HepG2 (cell line): Measurements from ENCODE around the gene CNNM4. TPM values are rescaled to one million over a fixed set of nuclear protein-coding genes. Genes with fewer than 3 reads are reported as not detected.

Experiments
- CHCHD3 ChIP-seq: sonication (generic); formaldehyde crosslinking; IDR thresholded peaks from 2 replicates; pipeline ENCODE4 v1.8.0; 2022; ENCODE audit warnings: mild to moderate bottlenecking, missing genetic modification reagents, moderate library complexity
- EEA1 ChIP-seq: sonication (generic); formaldehyde crosslinking; IDR thresholded peaks from 2 replicates; pipeline ENCODE4 v1.5.1; 2020; ENCODE audit warnings: mild to moderate bottlenecking, missing genetic modification reagents, borderline replicate concordance
- ELF1 ChIP-seq: sonication (generic); formaldehyde crosslinking; IDR thresholded peaks from 2 replicates; pipeline ENCODE4 v1.4.0; 2020; ENCODE audit warnings: missing genetic modification reagents
- NCOR1 ChIP-seq: fragments of 200-600 bp; sonication (generic); IDR thresholded peaks from 2 replicates; pipeline ENCODE4 v1.7.0; 2017; ENCODE audit warnings: antibody characterized with exemption, low read length, borderline replicate concordance
- PCBP1 ChIP-seq: fragments of 200-400 bp; formaldehyde crosslinking; IDR thresholded peaks from 2 replicates; pipeline ENCODE4 v1.6.1; 2017; ENCODE audit warnings: mild to moderate bottlenecking, low read depth, low read length, borderline replicate concordance
- POLR2A ChIP-seq, 2 experiments: IDR thresholded peaks; 2 replicates each; pipeline ENCODE4 v1.6.1; 2011; ENCODE audit warnings: low read depth in 2 of 2, low read length in 2 of 2, mild to moderate bottlenecking in 1 of 2, moderate library complexity in 1 of 2; ENCODE audit not compliant: insufficient read depth in 1 of 2
- RFXAP ChIP-seq: sonication (generic); formaldehyde crosslinking; IDR thresholded peaks from 2 replicates; pipeline ENCODE4 v1.4.0; 2020; ENCODE audit warnings: missing genetic modification reagents, borderline replicate concordance
- SNAPC4 ChIP-seq: sonication (generic); formaldehyde crosslinking; IDR thresholded peaks from 2 replicates; pipeline ENCODE4 v1.4.0; 2020; ENCODE audit warnings: mild to moderate bottlenecking, missing genetic modification reagents
- ZNF687 ChIP-seq: sonication (generic); formaldehyde crosslinking; IDR thresholded peaks from 2 replicates; pipeline ENCODE4 v1.5.1; 2020; ENCODE audit warnings: mild to moderate bottlenecking, missing genetic modification reagents, moderate library complexity
- polyA plus RNA-seq, 8 experiments: library from polyadenylated mRNA; depleted of rRNA in 3 of 8; stranded (reverse) in 7 of 8; unstranded in 1 of 8; fragments of >200 nt; fragmentation: Illumina TruSeq in 4 of 8; extraction: Trizol in 4 of 8; gene quantifications; 2 replicates each; pipeline versions ENCODE4 v1.2.1 to v1.2.3, GENCODE V29; 2011 to 2016; ENCODE audit warnings: low read depth in 4 of 8, missing spikeins in 1 of 8, mixed read lengths in 1 of 8; ENCODE audit not compliant: insufficient read depth in 1 of 8
- total RNA-seq, 5 experiments: library from RNA; depleted of rRNA; stranded (reverse); fragments of >200 nt; fragmentation: Illumina TruSeq; extraction: Trizol; gene quantifications; 2 replicates each; pipeline ENCODE4 v1.2.3, GENCODE V29; 2016; ENCODE audit warnings: low read depth in 1 of 5
- TF ChIP-seq, protein P1 (sequence below): sonication (generic); formaldehyde crosslinking; IDR thresholded peaks from 2 replicates; pipeline ENCODE4 v1.8.1; 2023; ENCODE audit warnings: mild to moderate bottlenecking, missing genetic modification reagents, borderline replicate concordance
- TF ChIP-seq, protein P2 (sequence below): sonication (generic); formaldehyde crosslinking; IDR thresholded peaks from 2 replicates; pipeline ENCODE4 v1.8.0; 2022; ENCODE audit warnings: mild to moderate bottlenecking, missing genetic modification reagents, moderate library complexity
- TF ChIP-seq, protein P3 (sequence below): IDR thresholded peaks from 2 replicates; pipeline ENCODE4 v1.4.0; 2020; ENCODE audit warnings: mild to moderate bottlenecking, missing genetic modification reagents
- TF ChIP-seq, protein P4 (sequence below): sonication (generic); formaldehyde crosslinking; IDR thresholded peaks from 2 replicates; pipeline ENCODE4 v1.8.1; 2023; ENCODE audit warnings: mild to moderate bottlenecking, moderate library complexity, missing genetic modification reagents

The CNNM4 gene
- total and polyA plus RNA-seq, 2 of the 13 experiments (the other 11 are each of a cell fraction or from before 2014, with no cell fraction given): 5.9 to 8.4 TPM

DNA sequence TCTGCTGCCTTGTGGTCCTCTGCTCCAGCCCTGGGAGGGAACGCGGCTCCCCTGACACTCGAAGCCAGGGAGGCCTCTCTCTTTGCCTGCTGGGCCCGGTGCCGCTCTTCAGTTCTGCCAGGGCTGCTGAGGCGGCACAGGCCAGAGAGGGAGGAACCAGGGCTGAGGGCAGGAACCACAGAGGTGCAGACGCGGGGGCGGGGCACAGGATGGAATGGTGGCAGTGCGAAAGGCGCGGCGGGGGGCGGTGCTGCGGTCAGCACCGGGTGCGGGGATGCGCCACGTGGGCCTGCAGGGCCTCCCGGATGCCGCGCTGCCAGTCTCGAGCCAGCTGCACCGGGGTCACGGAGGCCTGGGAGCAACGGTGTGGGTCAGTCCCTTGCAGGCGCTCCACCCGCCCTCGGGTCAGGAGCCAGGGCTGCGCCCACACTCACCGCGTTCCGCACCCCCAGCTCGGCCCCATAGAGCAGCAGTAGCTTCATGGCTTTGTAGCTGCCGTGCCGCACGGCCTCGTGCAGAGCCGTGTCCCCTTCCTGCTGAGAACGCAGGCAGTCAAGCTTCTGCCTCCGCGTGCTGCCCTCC is 78.7 kb downstream of the CNNM4 start (continued):
- TF ChIP-seq SNAPC4 (CRISPR knock-in tag) (no peak), ZNF687 (CRISPR knock-in tag) (0 out of 2 replicates have a peak, but pooled peaks have one; percentile 18), ELF1 (no peak), RFXAP (no peak), POLR2A (IDR thresholded peaks at IDR 0.05; ENCODE audit: insufficient read depth in 1 of 2, low read depth in 2 of 2, low read length in 2 of 2) (peak in 1 of 2 experiments; percentile 57; a peak in 2 of 4 replicates), CHCHD3 (CRISPR knock-in tag) (no peak), NCOR1 (no peak), EEA1 (CRISPR knock-in tag) (no peak), PCBP1 (0 out of 2 replicates have a peak, but pooled peaks have one; percentile 3)
- TF ChIP-seq, protein P1, sequence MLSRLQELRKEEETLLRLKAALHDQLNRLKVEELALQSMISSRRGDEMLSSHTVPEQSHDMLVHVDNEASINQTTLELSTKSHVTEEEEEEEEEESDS (CRISPR knock-in tag): no peak
- TF ChIP-seq, protein P2, sequence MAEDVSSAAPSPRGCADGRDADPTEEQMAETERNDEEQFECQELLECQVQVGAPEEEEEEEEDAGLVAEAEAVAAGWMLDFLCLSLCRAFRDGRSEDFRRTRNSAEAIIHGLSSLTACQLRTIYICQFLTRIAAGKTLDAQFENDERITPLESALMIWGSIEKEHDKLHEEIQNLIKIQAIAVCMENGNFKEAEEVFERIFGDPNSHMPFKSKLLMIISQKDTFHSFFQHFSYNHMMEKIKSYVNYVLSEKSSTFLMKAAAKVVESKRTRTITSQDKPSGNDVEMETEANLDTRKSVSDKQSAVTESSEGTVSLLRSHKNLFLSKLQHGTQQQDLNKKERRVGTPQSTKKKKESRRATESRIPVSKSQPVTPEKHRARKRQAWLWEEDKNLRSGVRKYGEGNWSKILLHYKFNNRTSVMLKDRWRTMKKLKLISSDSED (CRISPR knock-in tag): no peak
- TF ChIP-seq, protein P3, sequence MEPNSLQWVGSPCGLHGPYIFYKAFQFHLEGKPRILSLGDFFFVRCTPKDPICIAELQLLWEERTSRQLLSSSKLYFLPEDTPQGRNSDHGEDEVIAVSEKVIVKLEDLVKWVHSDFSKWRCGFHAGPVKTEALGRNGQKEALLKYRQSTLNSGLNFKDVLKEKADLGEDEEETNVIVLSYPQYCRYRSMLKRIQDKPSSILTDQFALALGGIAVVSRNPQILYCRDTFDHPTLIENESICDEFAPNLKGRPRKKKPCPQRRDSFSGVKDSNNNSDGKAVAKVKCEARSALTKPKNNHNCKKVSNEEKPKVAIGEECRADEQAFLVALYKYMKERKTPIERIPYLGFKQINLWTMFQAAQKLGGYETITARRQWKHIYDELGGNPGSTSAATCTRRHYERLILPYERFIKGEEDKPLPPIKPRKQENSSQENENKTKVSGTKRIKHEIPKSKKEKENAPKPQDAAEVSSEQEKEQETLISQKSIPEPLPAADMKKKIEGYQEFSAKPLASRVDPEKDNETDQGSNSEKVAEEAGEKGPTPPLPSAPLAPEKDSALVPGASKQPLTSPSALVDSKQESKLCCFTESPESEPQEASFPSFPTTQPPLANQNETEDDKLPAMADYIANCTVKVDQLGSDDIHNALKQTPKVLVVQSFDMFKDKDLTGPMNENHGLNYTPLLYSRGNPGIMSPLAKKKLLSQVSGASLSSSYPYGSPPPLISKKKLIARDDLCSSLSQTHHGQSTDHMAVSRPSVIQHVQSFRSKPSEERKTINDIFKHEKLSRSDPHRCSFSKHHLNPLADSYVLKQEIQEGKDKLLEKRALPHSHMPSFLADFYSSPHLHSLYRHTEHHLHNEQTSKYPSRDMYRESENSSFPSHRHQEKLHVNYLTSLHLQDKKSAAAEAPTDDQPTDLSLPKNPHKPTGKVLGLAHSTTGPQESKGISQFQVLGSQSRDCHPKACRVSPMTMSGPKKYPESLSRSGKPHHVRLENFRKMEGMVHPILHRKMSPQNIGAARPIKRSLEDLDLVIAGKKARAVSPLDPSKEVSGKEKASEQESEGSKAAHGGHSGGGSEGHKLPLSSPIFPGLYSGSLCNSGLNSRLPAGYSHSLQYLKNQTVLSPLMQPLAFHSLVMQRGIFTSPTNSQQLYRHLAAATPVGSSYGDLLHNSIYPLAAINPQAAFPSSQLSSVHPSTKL (CRISPR knock-in tag): no peak
- TF ChIP-seq, protein P4, sequence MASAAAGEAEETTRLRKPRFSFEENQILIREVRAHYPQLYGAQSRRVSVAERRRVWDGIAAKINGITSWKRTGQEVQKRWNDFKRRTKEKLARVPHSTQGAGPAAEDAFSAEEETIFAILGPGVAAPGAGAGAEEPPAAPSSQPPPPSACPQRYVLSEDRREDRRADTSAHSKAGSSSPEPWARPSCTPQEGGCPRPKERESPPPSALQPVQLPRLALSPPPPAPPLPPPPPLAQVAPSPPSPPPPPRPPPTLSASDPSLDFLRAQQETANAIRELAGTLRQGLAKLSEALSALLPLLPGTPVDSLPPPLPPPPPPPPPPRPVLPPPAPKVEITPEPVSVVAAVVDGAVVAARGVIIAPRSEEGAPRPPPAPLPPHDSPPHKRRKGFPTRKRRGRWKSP (CRISPR knock-in tag): no peak
